ENCODE measurements around the gene LSAMP. TPM values are rescaled to one million over a fixed set of nuclear protein-coding genes. Genes with fewer than 3 reads are reported as not detected.

LSAMP gene
- total RNA-seq, 1 experiment from 2014 or later: 0.90 TPM

DNA sequence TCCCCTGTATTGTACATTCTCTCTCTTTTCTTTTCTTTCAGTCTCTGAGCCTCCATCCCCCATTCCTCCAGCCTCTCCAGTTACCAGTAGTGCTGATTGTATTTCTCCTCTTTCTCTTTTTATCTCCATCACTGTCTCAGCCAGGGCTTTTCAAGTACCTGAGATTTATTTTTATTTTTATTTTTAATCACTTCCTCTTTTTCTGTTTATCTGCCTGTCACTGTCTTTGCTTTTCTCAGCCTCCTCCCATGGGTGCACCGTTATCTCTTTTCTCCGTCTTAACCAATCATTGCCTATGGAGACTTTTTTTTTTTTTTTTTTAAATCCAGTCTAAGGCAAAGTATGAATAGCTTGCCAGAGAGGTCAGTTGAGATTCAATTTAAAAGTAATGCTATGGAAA lies 462.7 kb downstream of the LSAMP start:
- Histone ChIP-seq H2BK120ac (ENCODE audit: low read depth, low read length, poor library complexity, severe bottlenecking) (no peak overlapping the region), H3K9ac (ENCODE audit: extremely low read depth, insufficient read length, low read length) (no peak overlapping the region), H3K23me2 (ENCODE audit: insufficient read length, low read depth, low read length, poor library complexity, severe bottlenecking) (no peaks in the 10 kb centered on the region), H3T11ph (ENCODE audit: low read length) (no peak overlapping the region), H3K79me1 (ENCODE audit: insufficient read depth, low read depth, low read length, poor library complexity, severe bottlenecking) (no peaks in the 10 kb centered on the region), H3K56ac (ENCODE audit: insufficient read length, low read depth, low read length) (no peak overlapping the region), H3K79me2 (ENCODE audit: insufficient read depth, low read length) (no peaks in the 10 kb centered on the region), H3K27ac (ENCODE audit: insufficient read length, low read depth, low read length) (no peak overlapping the region), H2BK20ac (ENCODE audit: low read depth, low read length, poor library complexity, severe bottlenecking) (no peak overlapping the region), H4K5ac (ENCODE audit: insufficient read length, low read depth, low read length) (no peak overlapping the region), H2AFZ (ENCODE audit: low read length) (no peak overlapping the region), H3K14ac (ENCODE audit: insufficient read depth, low read length) (no peak overlapping the region), H4K8ac (replicated peaks; ENCODE audit: insufficient read length, low read depth, low read length) (no peak overlapping the region), H3K4me1 (ENCODE audit: insufficient read depth, low read length) (0 out of 2 replicates have a peak, but pooled peaks cover 2% of the 10 kb centered on the region), H3K18ac (ENCODE audit: insufficient read length, low read depth, low read length) (no peak overlapping the region), H4K20me1 (ENCODE audit: control insufficient read depth, insufficient read depth, insufficient read length) (no peaks in the 10 kb centered on the region), H2BK5ac (ENCODE audit: insufficient read length, low read length) (no peak overlapping the region), H3K4me2 (ENCODE audit: insufficient read depth, insufficient read length, low read length) (no peak overlapping the region), H2BK15ac (ENCODE audit: low read depth, low read length) (no peak overlapping the region), H3K4ac (ENCODE audit: low read depth, low read length) (no peak overlapping the region), H2AK5ac (ENCODE audit: insufficient read length, low read length) (no peak overlapping the region), H3K27me3 (ENCODE audit: insufficient read depth, low read length) (no peaks in the 10 kb centered on the region), H2BK12ac (ENCODE audit: insufficient read length, low read depth, low read length) (no peak overlapping the region), H3K23ac (ENCODE audit: insufficient read length, low read depth, low read length) (no peak overlapping the region), H3K9me3 (ENCODE audit: control insufficient read depth, low read depth, low read length) (no peaks in the 10 kb centered on the region), H4K91ac (ENCODE audit: insufficient read length, low read depth, low read length) (no peak overlapping the region)
- peaks cover 0 to 3% (median 0%) of the 10 kb centered on the region in 3 experiments; a peak in 2 of 7 replicates for H3K36me3 Mint-ChIP-seq (ENCODE audit: insufficient read depth in 1 of 3, low read depth in 3 of 3)
- DNase-seq: no peak
- no peaks in the 10 kb centered on the region for H3K27me3 Mint-ChIP-seq (ENCODE audit: low read depth)
- peaks cover 2 to 3% of the 10 kb centered on the region in 2 experiments; a peak in 1 of 5 replicates for H3K9me3 Mint-ChIP-seq
- WGBS (ENCODE audit: extremely low coverage, insufficient read length, low lambda C conversion rate): no CpG with 5 or more reads among the region's 2 CpGs
- peaks cover 26 to 33% of the 10 kb centered on the region in 2 experiments for H3K4me1 Mint-ChIP-seq
- H3K4me3 Mint-ChIP-seq: no peak overlapping the region
- H3K27ac Mint-ChIP-seq: no peak overlapping the region
- TF ChIP-seq, protein P1, sequence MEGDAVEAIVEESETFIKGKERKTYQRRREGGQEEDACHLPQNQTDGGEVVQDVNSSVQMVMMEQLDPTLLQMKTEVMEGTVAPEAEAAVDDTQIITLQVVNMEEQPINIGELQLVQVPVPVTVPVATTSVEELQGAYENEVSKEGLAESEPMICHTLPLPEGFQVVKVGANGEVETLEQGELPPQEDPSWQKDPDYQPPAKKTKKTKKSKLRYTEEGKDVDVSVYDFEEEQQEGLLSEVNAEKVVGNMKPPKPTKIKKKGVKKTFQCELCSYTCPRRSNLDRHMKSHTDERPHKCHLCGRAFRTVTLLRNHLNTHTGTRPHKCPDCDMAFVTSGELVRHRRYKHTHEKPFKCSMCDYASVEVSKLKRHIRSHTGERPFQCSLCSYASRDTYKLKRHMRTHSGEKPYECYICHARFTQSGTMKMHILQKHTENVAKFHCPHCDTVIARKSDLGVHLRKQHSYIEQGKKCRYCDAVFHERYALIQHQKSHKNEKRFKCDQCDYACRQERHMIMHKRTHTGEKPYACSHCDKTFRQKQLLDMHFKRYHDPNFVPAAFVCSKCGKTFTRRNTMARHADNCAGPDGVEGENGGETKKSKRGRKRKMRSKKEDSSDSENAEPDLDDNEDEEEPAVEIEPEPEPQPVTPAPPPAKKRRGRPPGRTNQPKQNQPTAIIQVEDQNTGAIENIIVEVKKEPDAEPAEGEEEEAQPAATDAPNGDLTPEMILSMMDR (conservative IDR thresholded peaks at IDR 0.05): no peak
